ENCODE measurements around the gene GFPT2.

GFPT2 gene

DNA sequence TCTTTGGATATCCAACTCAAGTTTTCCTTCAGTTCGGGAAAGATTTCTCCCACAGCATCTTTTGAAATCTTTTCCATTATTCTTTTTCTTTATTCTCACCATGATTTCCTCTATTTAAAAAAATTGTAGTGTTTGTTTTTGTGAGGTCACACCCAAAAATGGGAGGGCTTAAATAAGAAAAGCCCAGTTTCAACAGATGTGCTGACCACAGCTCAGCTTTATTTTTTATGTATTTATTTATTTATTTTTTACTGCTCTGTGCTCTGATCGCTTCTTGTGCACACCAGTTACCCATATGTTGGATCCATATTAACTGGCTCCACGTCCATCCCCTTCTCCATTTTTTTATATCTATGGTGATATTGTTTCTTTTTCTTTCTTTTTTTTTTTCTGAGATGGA, 20.3 kb downstream of the GFPT2 start:
- no peak for DNase-seq

DNA sequence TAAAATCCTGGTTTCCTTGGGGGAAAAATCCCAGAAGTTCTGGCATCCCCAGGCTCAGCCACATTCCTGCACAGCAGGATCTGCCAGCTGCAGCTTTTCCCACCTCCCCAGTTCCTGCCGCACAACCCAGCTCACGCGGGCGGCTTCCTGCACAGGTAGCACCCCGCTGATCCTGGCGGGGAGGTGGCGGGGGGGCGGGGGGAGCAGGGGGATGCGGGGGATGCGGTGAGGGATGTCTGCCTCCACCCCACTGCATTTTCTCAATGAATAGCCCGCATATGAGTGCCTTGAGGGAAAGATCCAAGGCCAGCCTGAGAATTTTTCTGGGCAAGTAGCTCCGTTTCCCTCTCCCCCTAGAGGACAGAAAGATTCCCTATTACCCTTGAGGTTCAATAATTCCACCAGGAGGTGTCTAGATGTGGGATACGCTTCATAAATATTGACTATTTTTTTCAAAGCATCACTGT, 21.1 kb downstream of the GFPT2 start:
- no peak for DNase-seq

DNA sequence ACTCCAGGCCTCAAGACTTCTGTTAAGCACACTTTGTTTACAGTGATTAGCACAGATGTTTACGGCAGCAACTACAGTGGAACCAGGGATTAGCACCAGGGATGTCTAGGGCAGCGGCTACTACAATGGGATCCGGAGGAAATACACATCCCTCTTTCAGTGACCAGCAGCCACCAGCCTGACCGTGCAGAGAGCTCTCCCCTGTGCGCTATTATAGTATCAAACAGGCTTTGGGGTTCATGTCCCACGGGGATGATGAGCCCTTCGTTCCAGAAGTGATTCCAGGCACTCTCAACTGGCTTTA, 21.5 kb downstream of the GFPT2 start:
- no peak for DNase-seq

DNA sequence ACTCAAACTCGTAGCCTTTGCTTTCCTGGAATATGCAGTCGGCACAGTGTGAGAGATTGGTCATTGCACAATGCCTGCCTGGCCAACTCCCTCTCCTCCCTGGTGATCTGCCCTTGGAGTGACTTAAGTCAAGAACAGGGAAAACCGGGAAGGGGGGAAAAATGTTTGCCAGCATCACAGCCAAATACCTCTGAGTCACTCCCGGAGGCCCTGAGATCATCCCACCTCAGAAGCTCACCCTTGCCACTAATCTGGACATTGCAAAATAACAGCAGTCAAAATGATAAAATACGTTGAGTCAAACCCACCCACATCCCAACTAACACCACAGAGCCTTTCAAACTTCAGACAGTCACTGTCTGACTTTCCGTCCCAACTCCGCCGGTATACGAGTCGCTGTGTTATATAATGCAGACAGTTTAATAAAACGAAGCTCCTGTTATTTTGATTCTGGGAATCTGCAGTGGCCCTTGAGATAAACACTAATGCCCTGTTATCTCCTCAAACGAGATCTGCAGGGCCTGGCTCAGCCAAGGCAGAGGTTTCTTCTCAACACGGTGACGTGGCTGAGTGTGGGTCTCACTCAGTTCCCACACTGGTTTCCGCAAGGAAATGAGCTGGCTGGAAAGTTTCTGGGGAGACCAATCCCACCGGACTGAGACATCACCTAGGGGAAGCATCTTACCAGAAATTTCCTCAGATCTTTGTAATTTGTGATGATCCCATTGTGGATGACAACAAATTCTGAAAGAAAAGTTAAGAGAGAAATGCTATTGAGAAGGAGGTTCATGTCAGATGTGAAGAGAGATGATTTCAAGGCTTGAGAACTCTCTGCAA, 22.1 kb downstream of the GFPT2 start:
- no peak for DNase-seq

DNA sequence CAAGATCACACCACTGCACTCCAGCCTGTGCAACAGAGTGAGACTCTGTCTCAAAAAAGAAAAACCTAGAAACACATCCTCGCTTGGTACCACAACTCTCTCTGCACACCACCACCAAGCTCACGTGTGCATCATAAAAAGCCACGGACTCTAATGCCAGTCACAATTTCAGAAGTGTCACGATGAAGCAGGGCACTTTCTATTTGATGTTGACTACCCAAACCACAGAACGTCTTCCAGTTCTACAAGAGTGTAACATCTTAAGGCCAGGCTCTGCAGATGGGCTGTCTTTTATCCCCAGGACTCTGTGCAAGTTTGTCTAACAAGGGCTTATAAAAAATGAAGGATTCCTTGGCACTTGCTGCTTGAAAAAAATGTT, 22.9 kb downstream of the GFPT2 start:
- DNase-seq: no peak

DNA sequence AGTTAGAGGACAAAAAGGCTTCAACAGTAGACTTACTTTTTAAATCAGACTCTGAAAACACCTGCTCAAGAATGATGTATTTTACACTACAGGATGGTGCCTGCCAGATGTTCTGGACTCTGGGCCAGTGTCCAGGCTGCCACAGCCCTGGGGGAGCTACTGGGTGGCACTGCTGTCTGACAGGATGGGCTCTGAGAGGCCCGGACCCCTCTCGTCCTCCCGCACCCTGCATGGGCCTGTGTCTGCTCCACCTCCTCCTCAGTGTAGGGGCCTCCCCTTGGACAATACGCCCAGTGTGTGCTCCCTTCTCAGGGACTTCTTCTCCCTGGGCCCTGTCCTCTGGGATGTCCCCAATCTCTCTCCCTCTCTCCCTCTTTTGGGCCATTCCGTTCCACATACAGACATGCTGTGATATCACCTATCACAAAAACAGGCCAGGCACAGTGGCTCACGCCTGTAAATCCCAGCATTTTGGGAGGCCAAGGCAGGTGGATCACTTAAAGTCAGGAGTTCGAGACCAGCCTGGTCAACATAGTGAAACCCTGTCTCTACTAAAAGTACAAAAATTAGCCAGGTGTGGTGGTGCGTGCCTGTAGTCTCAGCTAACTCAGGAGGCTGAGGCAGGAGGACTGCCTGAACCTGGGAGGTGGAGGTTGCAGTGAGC, 23.4 kb downstream of the GFPT2 start:
- no peak for DNase-seq

DNA sequence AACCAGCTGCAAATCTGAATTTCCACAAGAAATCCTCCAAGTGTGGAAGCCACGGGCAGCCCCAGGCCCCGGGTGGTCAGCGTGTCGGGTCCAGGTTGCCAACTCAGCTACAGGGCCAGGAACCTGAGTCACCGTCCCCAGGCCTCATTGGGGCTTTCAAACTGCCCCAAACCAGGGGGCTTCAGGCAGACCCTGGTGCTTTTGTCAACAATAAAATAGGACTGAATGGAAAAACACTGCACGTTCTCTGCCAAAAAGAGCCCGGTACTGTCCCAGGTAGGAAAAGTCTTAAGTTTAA, 24.0 kb downstream of the GFPT2 start:
- DNase-seq: no peak

DNA sequence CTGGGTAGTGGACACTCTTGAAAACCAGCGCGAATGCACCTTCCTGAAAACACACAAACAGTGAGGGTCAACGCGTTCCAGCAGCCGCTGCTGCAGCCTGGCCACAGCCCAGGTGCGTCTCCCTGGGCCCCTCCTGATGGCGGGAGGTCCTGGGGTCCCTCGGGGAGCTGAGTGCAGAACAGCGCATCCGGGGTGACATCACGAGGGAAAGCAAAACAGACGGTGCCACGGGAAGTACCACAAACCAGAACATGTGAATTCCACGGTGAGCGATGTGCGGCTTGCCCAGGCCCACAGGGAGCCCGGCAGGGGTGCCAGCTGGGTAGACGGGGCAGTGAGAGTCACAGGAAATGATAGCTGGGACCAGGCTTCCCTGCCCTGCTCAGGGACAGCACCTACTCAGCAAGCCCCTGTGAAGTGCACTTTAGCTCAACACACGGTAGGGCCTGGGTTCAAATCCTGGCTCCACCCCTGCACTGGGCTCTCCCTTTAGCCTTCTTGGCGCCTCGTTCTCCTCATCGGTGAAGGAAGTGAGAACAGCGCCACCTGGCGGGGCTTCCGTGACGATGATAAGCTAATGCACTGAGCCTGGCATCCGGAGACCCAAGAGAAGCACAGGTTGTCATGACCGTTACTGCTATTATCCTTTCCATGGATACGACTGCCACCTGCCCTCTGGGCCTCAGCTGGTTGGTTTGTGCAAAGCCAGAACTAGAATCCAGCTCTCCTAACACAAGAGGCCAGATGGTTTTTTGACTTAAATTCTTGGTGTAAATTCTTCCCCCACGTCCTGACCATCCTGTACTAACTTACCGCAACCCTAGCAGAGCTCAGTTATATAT, 24.6 kb downstream of the GFPT2 start:
- peak; percentile 50 to 82 for DNase-seq

DNA sequence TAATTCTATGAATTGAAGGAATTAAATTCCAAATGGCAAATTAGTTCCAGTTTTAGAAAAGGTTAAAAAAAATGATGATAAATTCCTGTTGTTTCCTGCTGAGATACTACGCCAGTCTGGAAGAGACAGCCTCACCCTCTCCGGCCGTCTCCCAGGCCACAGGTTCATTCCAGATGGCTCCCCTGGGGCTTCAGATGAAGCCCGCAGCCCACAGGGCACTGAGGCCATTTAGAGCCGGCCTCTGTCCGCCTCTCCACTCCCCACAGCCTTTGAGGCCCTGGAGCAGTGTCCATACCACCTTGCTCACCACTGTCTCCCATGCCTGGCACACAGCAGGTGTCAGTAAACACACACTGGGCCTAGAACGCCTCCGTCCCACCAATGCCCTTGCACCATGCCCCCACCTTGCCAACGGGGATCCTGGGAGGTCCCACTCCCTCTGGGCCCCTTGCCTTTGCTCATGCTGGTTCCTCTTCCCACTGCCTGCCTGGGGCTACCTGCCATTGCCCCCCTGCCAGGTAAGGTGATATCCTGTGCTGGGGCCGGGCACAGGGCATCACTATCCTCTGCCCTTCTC, 26.1 kb downstream of the GFPT2 start:
- DNase-seq: no peak

DNA sequence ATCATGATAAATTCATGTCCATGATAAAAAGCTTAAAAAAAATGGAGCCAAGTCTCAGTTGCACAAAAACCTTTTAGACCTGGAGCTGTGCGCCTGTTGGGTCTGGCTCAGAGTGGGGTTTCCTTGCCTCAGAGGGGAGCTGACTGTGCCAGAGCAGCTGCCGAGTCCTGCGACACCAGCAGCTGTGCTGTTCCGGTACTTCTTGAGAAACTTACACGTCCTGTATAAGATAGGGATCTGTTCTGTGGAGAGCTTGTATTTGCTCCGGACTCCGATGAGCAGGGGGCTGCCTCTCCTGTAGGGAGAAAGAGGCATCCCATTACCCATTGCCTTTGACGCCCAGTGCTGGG, 28.6 kb downstream of the GFPT2 start:
- no peak for DNase-seq

DNA sequence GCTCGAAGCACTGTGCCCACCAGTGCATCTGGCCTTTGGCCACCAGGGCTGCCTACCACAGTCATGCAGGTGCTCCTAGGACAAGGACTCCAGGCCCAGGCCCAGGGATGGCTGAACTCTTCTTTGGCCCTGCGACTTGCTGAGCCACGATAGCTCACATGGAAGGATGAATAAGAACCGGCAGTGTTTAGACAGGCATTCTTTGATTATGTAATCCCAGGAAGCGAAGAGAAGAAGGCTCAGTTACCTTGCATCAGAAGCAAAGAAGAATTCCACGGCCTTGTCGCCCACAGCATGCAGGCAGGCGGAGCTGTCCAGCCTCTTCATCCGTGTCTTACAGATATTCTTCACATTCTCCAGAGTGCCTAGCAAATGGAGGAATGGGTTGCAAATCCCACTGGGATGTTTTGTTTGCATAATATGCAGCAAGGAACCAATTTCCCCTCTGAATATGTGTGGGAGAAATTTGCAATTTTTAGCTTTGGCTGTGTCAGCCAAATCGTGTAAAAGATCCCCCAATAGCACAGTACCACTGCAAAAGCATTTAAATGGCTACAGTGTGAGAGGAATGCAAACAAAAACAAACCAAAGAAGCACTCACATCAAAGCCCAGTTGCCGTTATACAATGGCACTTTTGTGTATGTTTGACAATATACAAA, 29.1 kb downstream of the GFPT2 start:
- DNase-seq: no peak

DNA sequence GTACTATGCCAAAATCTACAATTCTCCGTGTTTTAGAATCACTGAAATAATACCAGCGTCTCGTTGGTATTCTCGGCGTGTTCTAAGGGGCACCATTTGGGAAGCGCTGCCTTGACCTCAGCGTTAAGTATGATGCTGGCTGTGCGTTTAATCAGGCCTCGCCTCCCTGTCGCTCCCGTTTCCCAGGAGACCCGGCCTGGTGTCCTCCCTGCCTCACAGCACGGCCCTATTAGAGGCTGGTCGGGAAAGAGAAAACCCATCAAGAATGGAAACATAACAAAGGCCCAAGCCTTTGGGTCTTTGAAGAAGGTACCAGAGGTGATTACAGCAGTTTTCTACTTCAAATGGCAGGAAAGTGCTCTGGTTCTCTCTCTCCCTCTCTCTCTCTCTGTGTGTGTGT, 30.0 kb downstream of the GFPT2 start:
- no peak for DNase-seq

DNA sequence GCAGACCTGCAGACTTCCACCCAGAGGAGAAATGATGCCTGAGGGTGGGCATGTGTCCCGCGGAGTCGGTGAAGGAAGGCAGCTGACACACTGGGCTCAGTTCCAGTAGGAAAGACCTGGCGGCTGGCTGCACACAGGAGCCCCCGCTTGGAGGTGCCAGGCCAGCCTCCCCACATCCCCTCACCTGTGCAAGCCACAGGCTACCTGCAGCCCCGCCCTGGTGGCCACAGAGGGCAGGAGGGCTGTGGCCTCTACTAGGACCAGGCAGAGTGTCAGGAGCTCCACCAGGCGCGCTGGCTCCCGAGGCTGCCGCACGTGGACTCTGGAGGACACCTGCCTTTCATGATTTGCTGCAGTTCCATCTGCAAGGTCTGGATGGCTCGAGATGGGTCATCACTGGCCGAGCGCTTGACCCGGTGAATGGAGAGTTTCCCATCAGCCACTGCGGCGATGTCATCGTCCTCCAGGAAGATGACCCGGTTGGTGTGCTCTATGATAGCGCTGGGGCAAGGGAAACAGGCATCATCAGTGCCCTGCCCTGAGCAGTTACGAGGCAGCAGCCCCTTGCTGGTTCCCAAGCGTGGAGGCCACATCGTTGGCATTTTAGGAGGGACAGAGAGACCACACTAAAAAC, 34.6 kb downstream of the GFPT2 start:
- DNase-seq: no peak

DNA sequence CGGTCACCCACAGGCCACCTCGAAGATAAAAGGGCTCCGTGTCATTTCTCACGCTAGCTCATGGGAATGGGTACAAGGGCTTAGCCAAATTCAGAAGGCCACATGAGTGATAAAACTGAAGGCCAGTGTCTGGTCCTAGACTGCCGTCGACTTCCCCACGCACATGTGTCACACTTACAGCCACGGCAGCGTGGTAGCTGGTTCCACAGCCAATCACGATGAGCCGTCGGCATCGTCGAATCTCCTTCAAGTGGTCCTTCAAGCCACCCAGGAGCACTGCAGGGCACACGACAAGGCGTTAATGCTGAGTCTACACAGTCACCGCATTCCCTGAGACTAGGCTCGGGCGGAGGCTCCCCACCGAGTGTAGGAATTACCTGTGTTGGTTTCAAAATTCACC, 36.5 kb downstream of the GFPT2 start:
- DNase-seq: no peak

DNA sequence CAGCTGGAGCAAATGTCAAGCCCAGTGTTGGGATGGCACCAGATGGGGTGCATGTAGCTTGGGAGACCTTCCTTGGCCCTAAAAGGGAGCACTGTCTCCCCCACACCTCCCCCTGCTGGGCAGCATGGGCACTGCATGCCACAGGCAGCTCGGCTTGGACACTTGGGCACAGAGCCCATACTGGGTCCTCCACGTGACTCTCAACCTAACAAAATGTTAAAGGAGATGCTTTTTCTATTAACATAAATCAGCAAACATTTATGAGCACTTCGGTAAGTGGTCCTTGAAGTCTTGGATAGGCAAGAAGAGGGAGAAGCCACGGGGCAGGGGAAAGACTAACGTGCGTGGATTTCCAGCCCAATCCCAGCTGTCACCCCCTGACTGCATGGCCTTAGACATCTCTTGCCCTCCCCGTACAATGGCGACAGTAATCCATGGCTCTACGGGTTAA, 37.3 kb downstream of the GFPT2 start:
- DNase-seq: peak; percentile 9 to 53

DNA sequence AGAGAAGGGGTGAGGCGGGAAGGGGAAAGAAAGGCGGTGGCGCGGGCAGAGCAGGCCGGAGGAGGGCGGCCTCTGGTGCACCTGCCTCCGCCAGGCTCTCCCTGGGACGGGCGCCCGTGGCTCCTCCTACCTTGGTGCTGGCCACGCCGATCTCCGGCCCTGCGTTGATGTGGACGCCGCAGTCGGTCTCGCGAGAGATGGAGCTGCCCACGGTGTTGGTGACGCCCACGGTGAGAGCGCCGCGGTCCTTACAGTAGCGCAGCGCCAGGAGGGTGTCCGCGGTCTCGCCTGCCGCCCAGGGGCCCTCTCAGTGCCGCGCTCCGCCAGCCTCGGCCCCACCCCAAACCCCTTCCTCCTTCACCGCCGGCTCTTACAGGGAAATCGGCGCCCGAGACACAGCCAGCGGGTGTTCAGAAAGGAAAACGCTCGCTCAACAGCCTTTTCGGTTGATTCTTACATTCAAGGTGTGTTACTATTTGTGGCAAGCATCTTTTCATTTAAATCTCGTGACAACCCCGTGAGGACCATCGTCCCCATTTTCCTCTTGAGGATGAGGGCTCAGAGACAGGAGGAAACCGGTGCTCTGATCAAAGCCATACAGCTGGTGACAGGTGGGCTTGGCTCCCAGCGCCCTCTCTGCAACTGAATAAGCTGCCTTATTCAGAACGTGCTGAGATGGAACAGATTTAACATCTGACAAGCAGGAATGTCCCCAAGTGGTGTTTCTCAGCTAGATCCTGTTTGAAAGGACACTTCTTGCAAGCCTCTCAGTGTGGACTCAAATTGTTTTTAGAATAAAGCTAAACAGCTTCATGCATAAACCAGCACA, 39.2 kb downstream of the GFPT2 start:
- DNase-seq: no peak

DNA sequence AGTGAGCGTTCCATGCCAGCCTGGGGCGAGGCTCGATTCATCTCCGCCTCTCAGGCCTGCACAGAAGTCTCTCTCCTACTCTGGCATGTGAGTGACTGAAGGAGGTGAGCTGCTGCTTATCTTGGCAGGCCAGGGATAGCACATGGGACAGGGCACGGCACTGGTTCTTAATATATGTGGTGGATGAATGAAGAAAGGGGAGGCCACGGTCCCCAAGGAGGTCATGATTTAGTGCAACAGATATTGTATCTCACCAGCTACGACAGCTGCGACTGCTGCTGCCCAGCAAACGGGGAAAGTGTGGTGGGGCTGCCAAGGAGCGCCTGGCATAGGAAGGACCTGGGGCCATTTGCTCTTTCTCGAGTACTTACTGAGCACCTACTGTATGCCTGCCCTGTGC, 41.9 kb downstream of the GFPT2 start:
- DNase-seq: no peak

DNA sequence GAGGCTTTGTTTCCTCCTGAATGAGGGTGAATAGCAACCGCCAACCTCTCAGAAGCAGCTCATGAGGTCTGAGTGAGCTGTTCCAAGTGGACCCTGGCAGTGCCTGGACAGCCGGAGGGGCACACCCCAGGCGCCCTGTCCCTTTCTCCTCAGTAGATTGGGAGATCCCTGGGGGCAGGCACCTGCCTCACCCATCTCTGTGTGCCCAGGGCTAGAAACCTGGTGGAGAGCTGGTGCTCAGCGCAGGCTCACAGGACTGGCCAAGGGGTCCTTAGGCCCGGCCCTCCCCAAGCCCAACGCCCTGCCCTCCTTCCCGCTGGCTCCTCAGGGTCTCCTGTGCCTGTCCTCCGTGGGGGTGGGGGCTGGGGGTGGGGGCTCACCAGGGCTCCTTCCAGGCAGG, 46.3 kb downstream of the GFPT2 start:
- DNase-seq: no peak

DNA sequence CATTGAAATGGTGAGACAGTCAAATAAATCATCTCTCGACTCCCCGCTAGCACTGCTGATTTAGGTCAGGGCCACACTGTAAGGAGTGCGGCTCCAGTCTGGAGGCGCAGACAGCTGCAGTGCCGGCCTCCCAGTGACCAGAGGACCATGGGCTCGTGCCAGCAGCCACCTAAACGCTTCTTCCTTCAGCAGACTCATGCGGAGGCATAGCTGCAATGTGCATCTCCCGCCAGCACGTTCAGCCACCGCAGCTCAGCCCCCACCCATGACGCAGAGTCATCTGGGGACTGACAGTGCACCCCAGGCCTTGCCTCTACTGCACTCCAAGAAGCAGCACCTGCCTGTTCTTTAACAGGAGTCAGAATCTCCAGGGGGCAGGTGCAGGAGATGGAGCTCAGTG, 47.7 kb downstream of the GFPT2 start:
- DNase-seq: no peak

DNA sequence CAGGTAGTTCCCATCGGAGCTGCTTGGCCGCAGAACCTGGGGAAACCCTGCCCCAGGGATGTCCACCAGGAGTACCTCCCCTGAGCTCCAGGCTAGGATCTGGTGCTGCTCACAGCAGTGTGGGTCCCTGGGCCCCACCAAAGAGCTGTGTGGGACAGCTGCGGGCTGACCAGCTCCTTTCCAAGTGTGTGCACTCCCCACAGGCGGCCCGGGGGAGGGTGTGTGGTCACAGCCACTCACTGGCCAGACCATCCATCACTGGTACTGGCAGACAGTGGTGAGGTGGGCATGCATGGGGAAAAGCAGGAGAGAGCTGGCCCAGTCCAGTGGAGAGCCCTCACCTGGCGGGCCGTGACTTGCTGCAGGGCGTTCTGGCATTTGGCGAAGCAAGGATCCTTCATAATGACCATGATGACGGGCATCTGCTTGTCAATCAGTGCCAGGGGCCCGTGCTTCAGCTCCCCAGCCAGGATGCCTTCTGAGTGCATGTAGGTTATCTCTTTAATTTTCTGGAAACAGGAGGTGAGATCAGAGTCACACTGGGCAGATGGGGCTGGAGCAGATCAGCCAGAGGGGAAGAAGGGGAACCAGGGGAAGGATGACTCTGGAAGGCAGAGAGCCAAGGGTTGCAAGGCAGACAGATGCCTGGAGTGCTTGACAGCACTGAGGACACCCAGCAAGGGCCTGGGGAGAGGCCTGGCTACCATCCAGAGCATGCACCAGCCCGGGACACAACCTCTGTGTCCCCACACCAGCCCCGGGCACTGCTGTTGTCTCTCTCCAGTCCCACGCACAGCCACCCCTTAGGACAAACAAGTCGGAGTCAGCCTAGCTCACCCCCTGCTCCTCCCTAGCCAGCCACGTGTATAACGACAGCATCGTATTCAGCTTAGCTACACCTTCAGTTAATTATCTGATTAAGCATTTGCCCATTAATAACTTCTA, 48.4 kb downstream of the GFPT2 start:
- no peak for DNase-seq

DNA sequence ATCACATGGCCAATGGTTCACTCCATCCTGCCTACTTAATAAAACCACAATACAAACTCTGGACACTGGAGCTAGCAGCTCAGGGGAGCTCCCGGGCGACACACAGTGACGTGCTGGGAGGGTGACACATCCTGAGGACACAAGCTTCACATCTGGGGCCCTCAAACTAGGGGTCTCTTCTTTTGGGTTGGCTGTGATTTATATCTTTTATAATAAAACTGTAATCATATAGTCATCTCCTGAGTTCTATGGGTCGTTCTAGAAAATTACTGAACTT, 49.2 kb downstream of the GFPT2 start:
- DNase-seq: no peak
